H1 (cell line): ENCODE data around the gene PPY. TPM values are rescaled to one million over a fixed set of nuclear protein-coding genes. Genes with fewer than 3 reads are reported as not detected.

Experiments used
- GABPA ChIP-seq: IDR thresholded peaks from 2 replicates; pipeline ENCODE4 v1.6.1; 2011; ENCODE audit warnings: mild to moderate bottlenecking, low read length, moderate library complexity, borderline replicate concordance; ENCODE audit not compliant: insufficient read depth
- HDAC6 ChIP-seq: IDR thresholded peaks from one replicate; pipeline ENCODE4 v1.7.1; 2012; ENCODE audit warnings: low read depth, mild to moderate bottlenecking, inconsistent platforms, low read length, moderate library complexity
- RBBP5 ChIP-seq: IDR thresholded peaks from 2 replicates; pipeline ENCODE4 v1.7.1; 2012; ENCODE audit warnings: low read depth, mild to moderate bottlenecking, inconsistent platforms, low read length, moderate library complexity, borderline replicate concordance
- SAP30 ChIP-seq: fragments of 300-600 bp; sonication (generic); IDR thresholded peaks from 2 replicates; pipeline ENCODE4 v1.7.1; 2012; ENCODE audit warnings: low read length, moderate library complexity, mild to moderate bottlenecking, inconsistent platforms; ENCODE audit not compliant: insufficient read depth, insufficient replicate concordance
- TBP ChIP-seq: IDR thresholded peaks from 2 replicates; pipeline ENCODE4 v1.6.1; 2011; ENCODE audit warnings: low read depth, low read length, improper control_type of control experiment
- polyA plus RNA-seq, 7 experiments: library from polyadenylated mRNA; depleted of rRNA in 3 of 7; stranded (reverse) in 5 of 7; unstranded in 2 of 7; fragments of >200 nt in 5 of 7; fragments of 200-250 nt in 2 of 7; gene quantifications; 1 replicate in 5 of 7; 2 replicates in 1 of 7; 4 replicates in 1 of 7; pipeline versions ENCODE4 v1.2.1 to v1.2.3, GENCODE V29; 2011 to 2013; ENCODE audit warnings: missing spikeins in 2 of 7, mixed read lengths in 2 of 7
- total RNA-seq: library from RNA; stranded (reverse); fragmentation: NEBNext Ultra II Directional; extraction: Animal tissue kit (Norgen Biotek cat#: 25700); gene quantifications from 2 replicates; pipeline ENCODE4 v1.2.1, GENCODE V29; 2021
- TF ChIP-seq, protein P1 (sequence below): fragments of 300-600 bp; sonication (generic); IDR thresholded peaks from 2 replicates; pipeline ENCODE4 v1.7.1; 2012; ENCODE audit warnings: low read length, moderate library complexity, mild to moderate bottlenecking, inconsistent platforms; ENCODE audit not compliant: insufficient replicate concordance
- TF ChIP-seq, protein P2 (sequence below): IDR thresholded peaks from 2 replicates; pipeline ENCODE4 v1.6.1; 2012; ENCODE audit warnings: low read length, inconsistent platforms

The PPY gene
- total and polyA plus RNA-seq, 2 of the 8 experiments (the other 6 are each of a cell fraction or from before 2014, with no cell fraction given) = 0.26 TPM; not detected in 1

DNA sequence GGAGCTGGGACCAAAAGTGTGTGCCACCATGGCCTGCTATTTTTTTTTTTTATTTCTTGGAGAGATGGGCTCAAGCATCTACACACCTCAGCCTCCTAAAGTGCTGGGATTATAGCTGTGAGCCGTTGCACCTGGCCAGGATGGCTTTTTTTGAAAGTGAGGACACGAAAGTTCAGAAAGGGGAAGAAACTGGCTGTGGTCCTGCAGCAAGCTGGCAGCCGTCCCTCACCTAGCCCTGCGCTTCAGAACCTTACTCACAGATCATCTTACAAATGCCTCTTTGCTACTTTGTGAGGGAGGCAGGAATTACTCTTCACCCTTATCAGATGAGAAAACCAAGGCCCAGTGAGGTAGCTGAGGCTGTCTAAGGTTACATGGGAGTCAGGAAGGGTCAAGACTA is 4.5 kb upstream of the PPY start (continued):
- TF ChIP-seq, protein P1, sequence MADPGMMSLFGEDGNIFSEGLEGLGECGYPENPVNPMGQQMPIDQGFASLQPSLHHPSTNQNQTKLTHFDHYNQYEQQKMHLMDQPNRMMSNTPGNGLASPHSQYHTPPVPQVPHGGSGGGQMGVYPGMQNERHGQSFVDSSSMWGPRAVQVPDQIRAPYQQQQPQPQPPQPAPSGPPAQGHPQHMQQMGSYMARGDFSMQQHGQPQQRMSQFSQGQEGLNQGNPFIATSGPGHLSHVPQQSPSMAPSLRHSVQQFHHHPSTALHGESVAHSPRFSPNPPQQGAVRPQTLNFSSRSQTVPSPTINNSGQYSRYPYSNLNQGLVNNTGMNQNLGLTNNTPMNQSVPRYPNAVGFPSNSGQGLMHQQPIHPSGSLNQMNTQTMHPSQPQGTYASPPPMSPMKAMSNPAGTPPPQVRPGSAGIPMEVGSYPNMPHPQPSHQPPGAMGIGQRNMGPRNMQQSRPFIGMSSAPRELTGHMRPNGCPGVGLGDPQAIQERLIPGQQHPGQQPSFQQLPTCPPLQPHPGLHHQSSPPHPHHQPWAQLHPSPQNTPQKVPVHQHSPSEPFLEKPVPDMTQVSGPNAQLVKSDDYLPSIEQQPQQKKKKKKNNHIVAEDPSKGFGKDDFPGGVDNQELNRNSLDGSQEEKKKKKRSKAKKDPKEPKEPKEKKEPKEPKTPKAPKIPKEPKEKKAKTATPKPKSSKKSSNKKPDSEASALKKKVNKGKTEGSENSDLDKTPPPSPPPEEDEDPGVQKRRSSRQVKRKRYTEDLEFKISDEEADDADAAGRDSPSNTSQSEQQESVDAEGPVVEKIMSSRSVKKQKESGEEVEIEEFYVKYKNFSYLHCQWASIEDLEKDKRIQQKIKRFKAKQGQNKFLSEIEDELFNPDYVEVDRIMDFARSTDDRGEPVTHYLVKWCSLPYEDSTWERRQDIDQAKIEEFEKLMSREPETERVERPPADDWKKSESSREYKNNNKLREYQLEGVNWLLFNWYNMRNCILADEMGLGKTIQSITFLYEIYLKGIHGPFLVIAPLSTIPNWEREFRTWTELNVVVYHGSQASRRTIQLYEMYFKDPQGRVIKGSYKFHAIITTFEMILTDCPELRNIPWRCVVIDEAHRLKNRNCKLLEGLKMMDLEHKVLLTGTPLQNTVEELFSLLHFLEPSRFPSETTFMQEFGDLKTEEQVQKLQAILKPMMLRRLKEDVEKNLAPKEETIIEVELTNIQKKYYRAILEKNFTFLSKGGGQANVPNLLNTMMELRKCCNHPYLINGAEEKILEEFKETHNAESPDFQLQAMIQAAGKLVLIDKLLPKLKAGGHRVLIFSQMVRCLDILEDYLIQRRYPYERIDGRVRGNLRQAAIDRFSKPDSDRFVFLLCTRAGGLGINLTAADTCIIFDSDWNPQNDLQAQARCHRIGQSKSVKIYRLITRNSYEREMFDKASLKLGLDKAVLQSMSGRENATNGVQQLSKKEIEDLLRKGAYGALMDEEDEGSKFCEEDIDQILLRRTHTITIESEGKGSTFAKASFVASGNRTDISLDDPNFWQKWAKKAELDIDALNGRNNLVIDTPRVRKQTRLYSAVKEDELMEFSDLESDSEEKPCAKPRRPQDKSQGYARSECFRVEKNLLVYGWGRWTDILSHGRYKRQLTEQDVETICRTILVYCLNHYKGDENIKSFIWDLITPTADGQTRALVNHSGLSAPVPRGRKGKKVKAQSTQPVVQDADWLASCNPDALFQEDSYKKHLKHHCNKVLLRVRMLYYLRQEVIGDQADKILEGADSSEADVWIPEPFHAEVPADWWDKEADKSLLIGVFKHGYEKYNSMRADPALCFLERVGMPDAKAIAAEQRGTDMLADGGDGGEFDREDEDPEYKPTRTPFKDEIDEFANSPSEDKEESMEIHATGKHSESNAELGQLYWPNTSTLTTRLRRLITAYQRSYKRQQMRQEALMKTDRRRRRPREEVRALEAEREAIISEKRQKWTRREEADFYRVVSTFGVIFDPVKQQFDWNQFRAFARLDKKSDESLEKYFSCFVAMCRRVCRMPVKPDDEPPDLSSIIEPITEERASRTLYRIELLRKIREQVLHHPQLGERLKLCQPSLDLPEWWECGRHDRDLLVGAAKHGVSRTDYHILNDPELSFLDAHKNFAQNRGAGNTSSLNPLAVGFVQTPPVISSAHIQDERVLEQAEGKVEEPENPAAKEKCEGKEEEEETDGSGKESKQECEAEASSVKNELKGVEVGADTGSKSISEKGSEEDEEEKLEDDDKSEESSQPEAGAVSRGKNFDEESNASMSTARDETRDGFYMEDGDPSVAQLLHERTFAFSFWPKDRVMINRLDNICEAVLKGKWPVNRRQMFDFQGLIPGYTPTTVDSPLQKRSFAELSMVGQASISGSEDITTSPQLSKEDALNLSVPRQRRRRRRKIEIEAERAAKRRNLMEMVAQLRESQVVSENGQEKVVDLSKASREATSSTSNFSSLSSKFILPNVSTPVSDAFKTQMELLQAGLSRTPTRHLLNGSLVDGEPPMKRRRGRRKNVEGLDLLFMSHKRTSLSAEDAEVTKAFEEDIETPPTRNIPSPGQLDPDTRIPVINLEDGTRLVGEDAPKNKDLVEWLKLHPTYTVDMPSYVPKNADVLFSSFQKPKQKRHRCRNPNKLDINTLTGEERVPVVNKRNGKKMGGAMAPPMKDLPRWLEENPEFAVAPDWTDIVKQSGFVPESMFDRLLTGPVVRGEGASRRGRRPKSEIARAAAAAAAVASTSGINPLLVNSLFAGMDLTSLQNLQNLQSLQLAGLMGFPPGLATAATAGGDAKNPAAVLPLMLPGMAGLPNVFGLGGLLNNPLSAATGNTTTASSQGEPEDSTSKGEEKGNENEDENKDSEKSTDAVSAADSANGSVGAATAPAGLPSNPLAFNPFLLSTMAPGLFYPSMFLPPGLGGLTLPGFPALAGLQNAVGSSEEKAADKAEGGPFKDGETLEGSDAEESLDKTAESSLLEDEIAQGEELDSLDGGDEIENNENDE = no peak
- no peak for TF ChIP-seq GABPA
- TF ChIP-seq, protein P2, sequence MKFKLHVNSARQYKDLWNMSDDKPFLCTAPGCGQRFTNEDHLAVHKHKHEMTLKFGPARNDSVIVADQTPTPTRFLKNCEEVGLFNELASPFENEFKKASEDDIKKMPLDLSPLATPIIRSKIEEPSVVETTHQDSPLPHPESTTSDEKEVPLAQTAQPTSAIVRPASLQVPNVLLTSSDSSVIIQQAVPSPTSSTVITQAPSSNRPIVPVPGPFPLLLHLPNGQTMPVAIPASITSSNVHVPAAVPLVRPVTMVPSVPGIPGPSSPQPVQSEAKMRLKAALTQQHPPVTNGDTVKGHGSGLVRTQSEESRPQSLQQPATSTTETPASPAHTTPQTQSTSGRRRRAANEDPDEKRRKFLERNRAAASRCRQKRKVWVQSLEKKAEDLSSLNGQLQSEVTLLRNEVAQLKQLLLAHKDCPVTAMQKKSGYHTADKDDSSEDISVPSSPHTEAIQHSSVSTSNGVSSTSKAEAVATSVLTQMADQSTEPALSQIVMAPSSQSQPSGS = no peak
- no peak for TF ChIP-seq RBBP5
- no peak for TF ChIP-seq HDAC6
- no peak for TF ChIP-seq SAP30
- TF ChIP-seq TBP = no peak
- TF ChIP-seq, all 59 proteins: peak for 0
